MCF 10A (cell line): Measurements from ENCODE around the gene ARHGEF12. TPM values are rescaled to one million over a fixed set of nuclear protein-coding genes. Genes with fewer than 3 reads are reported as not detected.

ENCODE experiments used
- BruUV-seq: library from RNA; stranded (reverse); fragments of 400-500 nt; replicated peaks from 2 replicates; lab custom pipeline; 2021; lab: Mats Ljungman, UMichigan
- CTCF ChIA-PET: fragments of 300-600 bp; sonication (Branson Sonifier 250); formaldehyde crosslinking; extraction: SDS; loops from one replicate; lab custom pipeline; 2021; ENCODE audit warnings: antibody characterized with exemption, inconsistent platforms; lab: Yijun Ruan, JAX
- POLR2A ChIA-PET: fragments of 300-600, 350-650 bp; sonication (Branson Sonifier 250); formaldehyde crosslinking; extraction: SDS; loops from one replicate; lab custom pipeline; 2020; ENCODE audit warnings: antibody characterized with exemption, inconsistent platforms; lab: Yijun Ruan, JAX
- DNase-seq: peaks from one replicate; pipeline ENCODE4 v3.0.0-alpha.2; 2018; ENCODE audit not compliant: unreplicated experiment
- H3K27ac Mint-ChIP-seq: one replicate; pipeline ENCODE4 v1.8.0; 2022; ENCODE audit warnings: mild to moderate bottlenecking, low read depth, mixed read lengths; ENCODE audit not compliant: unreplicated experiment
- H3K27me3 Mint-ChIP-seq: one replicate; pipeline ENCODE4 v1.8.0; 2022; ENCODE audit warnings: mixed read lengths; ENCODE audit not compliant: insufficient read depth, unreplicated experiment
- H3K36me3 Mint-ChIP-seq: one replicate; pipeline ENCODE4 v1.8.0; 2022; ENCODE audit warnings: mild to moderate bottlenecking, moderate library complexity, mixed read lengths; ENCODE audit not compliant: insufficient read depth, unreplicated experiment
- H3K4me1 Mint-ChIP-seq: one replicate; pipeline ENCODE4 v1.8.0; 2022; ENCODE audit warnings: mixed read lengths; ENCODE audit not compliant: insufficient read depth, unreplicated experiment
- H3K4me3 Mint-ChIP-seq: one replicate; pipeline ENCODE4 v1.8.0; 2022; ENCODE audit warnings: mild to moderate bottlenecking, moderate library complexity, mixed read lengths; ENCODE audit not compliant: unreplicated experiment
- H3K9me3 Mint-ChIP-seq: one replicate; pipeline ENCODE4 v1.8.0; 2022; ENCODE audit warnings: mixed read lengths; ENCODE audit not compliant: unreplicated experiment
- CTCF ChIP-seq: fragments of 200-600 bp; IDR thresholded peaks from one replicate; pipeline ENCODE4 v1.8.0; 2022; ENCODE audit warnings: antibody characterized with exemption, mild to moderate bottlenecking; ENCODE audit not compliant: unreplicated experiment
- intact Hi-C: fragments of 100-400 bp; cut with micrococcal nuclease; formaldehyde crosslinking; loops from 2 replicates; pipeline ENCODE4 v1.14.1; 2022
- total RNA-seq: library from RNA; stranded (reverse); gene quantifications from 2 replicates; pipeline ENCODE4 v1.2.3, GENCODE V29; 2022

The ARHGEF12 gene
- total RNA-seq, 1 experiment from 2014 or later, result 61.2 TPM

- H3K27ac Mint-ChIP-seq, result no peak overlapping the region
- H3K27me3 Mint-ChIP-seq, result peaks cover 69% of the 10 kb centered on the region
- BruUV-seq, result no TSS peak
- no peak for DNase-seq
- H3K4me3 Mint-ChIP-seq, result no peak overlapping the region
- H3K36me3 Mint-ChIP-seq, result no peaks in the 10 kb centered on the region
- intact Hi-C loops, result no loop called here
- ChIA-PET CTCF (interaction anchor here (1.0 to 4.7 kb wide), 9 partner anchors 12 to 685 kb away, joined by 3 to 36 read pairs (median 6); no protein-coding TSS in a partner anchor), POLR2A (no interaction called here)
- peaks cover 6% of the 10 kb centered on the region for H3K4me1 Mint-ChIP-seq
- no peaks in the 10 kb centered on the region for H3K9me3 Mint-ChIP-seq
- no peak for TF ChIP-seq CTCF
These were observed 173.3 kb downstream of the ARHGEF12 start for GRCh38 chr11:120509346-120510053.

- no peak for TF ChIP-seq CTCF
- peaks cover 6% of the 10 kb centered on the region for H3K4me1 Mint-ChIP-seq
- no TSS peak for BruUV-seq
- no peaks in the 10 kb centered on the region for H3K36me3 Mint-ChIP-seq
- DNase-seq, result no peak
- POLR2A ChIA-PET, result no interaction called here
- peaks cover 60% of the 10 kb centered on the region for H3K27me3 Mint-ChIP-seq
- no peaks in the 10 kb centered on the region for H3K9me3 Mint-ChIP-seq
- no peak overlapping the region for H3K27ac Mint-ChIP-seq
- H3K4me3 Mint-ChIP-seq, result no peak overlapping the region
- CTCF ChIA-PET, result interaction anchor here (0.6 to 4.7 kb wide), 31 partner anchors 9 to 702 kb away, joined by 3 to 36 read pairs (median 4); no protein-coding TSS in a partner anchor
- intact Hi-C loops, result loop anchor here (1.0 kb wide), 6 partner anchors 175 to 684 kb away; no protein-coding TSS in a partner anchor
These were observed 174.3 kb downstream of the ARHGEF12 start for GRCh38 chr11:120510406-120511115.

DNA sequence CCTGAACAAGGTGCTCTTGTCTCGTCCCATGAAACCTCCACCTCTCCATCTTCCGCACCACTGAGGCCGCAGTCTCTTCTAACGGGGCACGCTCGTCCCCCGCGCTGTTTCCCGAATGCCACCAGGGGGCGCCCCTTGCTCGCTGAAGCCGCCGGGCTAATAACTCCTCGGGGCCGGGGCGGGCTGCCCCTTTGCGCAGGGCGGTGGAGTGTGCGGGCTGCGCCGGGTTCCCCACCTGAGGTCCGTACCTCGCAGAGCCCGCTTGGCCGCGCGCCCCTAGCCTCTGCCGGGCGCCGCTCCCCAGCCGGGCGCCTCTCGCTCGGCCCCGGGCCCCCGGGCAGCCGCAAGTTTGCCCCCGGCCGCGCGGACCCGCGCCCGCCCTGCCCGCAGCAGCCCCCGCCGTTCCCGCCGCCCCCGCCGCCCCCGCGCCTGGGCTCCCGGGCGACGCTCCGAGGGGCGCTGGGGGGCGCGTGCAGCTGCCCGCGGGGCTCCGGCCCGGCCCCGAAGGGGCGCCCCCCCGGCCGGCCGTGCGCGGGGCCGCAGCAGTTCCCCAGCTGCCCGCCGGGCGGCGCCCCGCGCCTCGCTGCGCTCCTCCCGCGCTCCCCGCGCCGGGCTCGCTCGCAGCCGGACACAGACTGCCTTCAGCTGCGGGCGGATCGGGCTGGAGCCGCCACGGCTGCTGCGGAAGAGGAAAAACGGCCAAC lies 175.1 kb downstream of the ARHGEF12 start, which contains the start of gene GRIK4:
TSS of gene GRIK4 (plus strand) at position 633 of the 704 bp plus-strand sequence. CDS start 148,571 bp downstream, outside the sequence.
- H3K27ac Mint-ChIP-seq, result no peak within 1 kb of the TSS
- no peaks in the 10 kb centered on the region for H3K36me3 Mint-ChIP-seq
- peaks cover 60% of the 10 kb centered on the region for H3K27me3 Mint-ChIP-seq
- CTCF ChIA-PET, result interaction anchor here (0.5 to 4.7 kb wide), 26 partner anchors 10 to 702 kb away, joined by 3 to 36 read pairs (median 4); no protein-coding TSS in a partner anchor
- H3K4me3 Mint-ChIP-seq, result peak within 1 kb of the TSS; percentile 29
- POLR2A ChIA-PET, result interaction anchor here (0.6 kb wide), 1 partner anchor 923 kb away, joined by 3 read pairs; no protein-coding TSS in a partner anchor
- H3K9me3 Mint-ChIP-seq, result no peaks in the 10 kb centered on the region
- peak; percentile 79 for DNase-seq
- H3K4me1 Mint-ChIP-seq, result peaks cover 6% of the 10 kb centered on the region
- TF ChIP-seq CTCF, result peak; percentile 92
- no TSS peak for BruUV-seq
- intact Hi-C loops, result loop anchor here (1.0 kb wide), 6 partner anchors 174 to 683 kb away; no protein-coding TSS in a partner anchor
